Naive B cell (primary cell): ENCODE measurements around the gene BUD13. TPM values are rescaled to one million over a fixed set of nuclear protein-coding genes. Genes with fewer than 3 reads are reported as not detected.
A peak's percentile ranks its signal among the peaks of the same experiment; 100 is the strongest.

ENCODE experiments used
- ATAC-seq, 2 donors: fragments of 150-1000 bp; cut with Tn5 transposase; 2 replicates each; pipeline ENCODE4 v1.10.0; 2021; ENCODE audit warnings: low read depth in 2 of 2, mild to moderate bottlenecking in 2 of 2, moderate library complexity in 2 of 2
- DNase-seq: peaks from one replicate; pipeline ENCODE4 v3.0.0; 2022
- H3K27ac Mint-ChIP-seq, 6 donors: one replicate each; pipeline ENCODE4 v1.8.0; 2020 to 2022; ENCODE audit warnings: mild to moderate bottlenecking in 6 of 6, mixed read lengths in 6 of 6, moderate library complexity in 5 of 6, inconsistent platforms in 2 of 6
- H3K27me3 Mint-ChIP-seq, 3 donors: one replicate each; pipeline ENCODE4 v1.8.0; 2021 to 2022; ENCODE audit warnings: mixed read lengths in 3 of 3, mild to moderate bottlenecking in 1 of 3
- H3K36me3 Mint-ChIP-seq, 2 donors: one replicate each; pipeline ENCODE4 v1.8.0; 2020 to 2022; ENCODE audit warnings: mixed read lengths in 2 of 2, inconsistent platforms in 1 of 2, mild to moderate bottlenecking in 1 of 2
- H3K4me1 Mint-ChIP-seq, 3 donors: one replicate each; pipeline ENCODE4 v1.8.0; 2020 to 2022; ENCODE audit warnings: mixed read lengths in 3 of 3, inconsistent platforms in 1 of 3, mild to moderate bottlenecking in 1 of 3, moderate library complexity in 1 of 3
- H3K4me3 Mint-ChIP-seq, 8 donors: one replicate each; pipeline ENCODE4 v1.8.0; 2020 to 2022; ENCODE audit warnings: mild to moderate bottlenecking in 8 of 8, mixed read lengths in 8 of 8, moderate library complexity in 8 of 8, inconsistent platforms in 2 of 8
- H3K9me3 Mint-ChIP-seq, 7 donors: one replicate each; pipeline ENCODE4 v1.8.0; 2020 to 2022; ENCODE audit warnings: mixed read lengths in 7 of 7, mild to moderate bottlenecking in 5 of 7, inconsistent platforms in 2 of 7, moderate library complexity in 1 of 7
- polyA plus RNA-seq, 6 donors: library from polyadenylated mRNA; unstranded; fragments of 300-500 nt; fragmentation: Illumina TruSeq; gene quantifications; one replicate each; pipeline ENCODE4 v1.2.3, GENCODE V29; 2021; ENCODE audit warnings: low read depth in 6 of 6

BUD13 gene
- polyA plus RNA-seq, 6 donors from 2014 or later, result 5.0 to 17.7 (median 13.6) TPM

DNA sequence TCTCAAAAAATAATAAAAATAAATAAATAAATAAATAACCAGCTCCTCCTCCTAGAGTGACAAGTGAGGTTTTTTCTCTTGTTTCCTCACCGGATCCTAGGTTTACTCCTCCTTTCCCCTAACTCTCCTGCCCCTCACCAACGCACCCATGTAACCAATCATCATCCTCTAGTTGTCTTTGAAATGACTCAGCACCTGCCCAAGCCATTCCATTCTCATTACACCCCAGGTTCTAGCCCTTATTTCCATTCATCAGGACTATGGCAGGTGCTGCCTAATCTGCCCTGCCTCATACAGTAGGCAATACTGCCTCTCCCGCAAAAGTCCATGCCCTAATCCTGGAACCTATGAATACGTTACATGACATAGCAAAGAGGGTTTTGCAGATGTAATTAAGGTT is 60.4 kb downstream of the BUD13 start:
- H3K36me3 Mint-ChIP-seq, result no peaks in the 10 kb centered on the region
- no peaks in the 10 kb centered on the region for H3K4me1 Mint-ChIP-seq
- H3K4me3 Mint-ChIP-seq, result no peak overlapping the region
- ATAC-seq (no peak), DNase-seq (no peak)
- H3K27me3 Mint-ChIP-seq, result peaks cover 12 to 52% (median 51%) of the 10 kb centered on the region in 3 donors
- peaks cover 0 to 2% (median 0%) of the 10 kb centered on the region in 7 donors for H3K9me3 Mint-ChIP-seq
- peak overlapping the region in 1 of 6 donors; percentile 23 for H3K27ac Mint-ChIP-seq

DNA sequence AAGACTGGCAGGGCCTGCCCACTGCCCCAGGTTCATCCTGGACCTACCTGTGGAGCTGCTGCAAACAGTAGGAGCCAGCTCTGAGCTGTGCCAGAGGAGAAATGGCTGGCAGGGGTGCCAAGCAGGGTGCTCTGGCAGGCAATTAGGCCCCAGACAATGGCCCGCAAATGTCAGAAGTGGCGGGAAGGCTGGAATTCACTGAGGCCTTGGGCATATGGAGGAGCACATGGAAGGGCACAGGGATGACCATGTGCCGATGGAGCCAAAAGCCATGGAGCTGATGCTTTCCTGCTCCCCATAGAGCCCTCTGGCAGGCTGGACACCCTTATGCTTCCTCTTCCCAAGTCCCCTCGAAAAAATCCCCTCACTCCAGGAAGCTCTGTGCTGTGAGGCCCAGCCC is 62.0 kb downstream of the BUD13 start:
- H3K9me3 Mint-ChIP-seq, result peaks cover 0 to 2% (median 0%) of the 10 kb centered on the region in 7 donors
- no peak for ATAC-seq

GRCh38 chr11:116710001-116710674 is 62.6 kb downstream of the BUD13 start:
- Mint-ChIP-seq H3K9me3 (peaks cover 0 to 2% (median 0%) of the 10 kb centered on the region in 7 donors), H3K36me3 (no peaks in the 10 kb centered on the region), H3K27ac (no peak overlapping the region), H3K4me3 (no peak overlapping the region), H3K4me1 (peaks cover 0 to 3% (median 0%) of the 10 kb centered on the region in 3 donors), H3K27me3 (peaks cover 20 to 62% (median 61%) of the 10 kb centered on the region in 3 donors)
- DNase-seq (no peak), ATAC-seq (no peak)

More for the DNA sequence above, 62.0 kb downstream of the BUD13 start:
- Mint-ChIP-seq H3K27ac (peak overlapping the region in 1 of 6 donors; percentile 72), H3K4me1 (peaks cover 0 to 3% (median 0%) of the 10 kb centered on the region in 3 donors), H3K27me3 (peaks cover 17 to 62% (median 57%) of the 10 kb centered on the region in 3 donors), H3K4me3 (no peak overlapping the region), H3K36me3 (no peaks in the 10 kb centered on the region)
- no peak for DNase-seq

GRCh38 chr11:116707746-116708145 is 65.0 kb downstream of the BUD13 start:
- H3K27ac Mint-ChIP-seq, result no peak overlapping the region
- peaks cover 25 to 60% (median 45%) of the 10 kb centered on the region in 3 donors for H3K27me3 Mint-ChIP-seq
- no peaks in the 10 kb centered on the region for H3K36me3 Mint-ChIP-seq
- DNase-seq (no peak), ATAC-seq (no peak)
- H3K4me3 Mint-ChIP-seq, result no peak overlapping the region
- H3K4me1 Mint-ChIP-seq, result peaks cover 0 to 3% (median 0%) of the 10 kb centered on the region in 3 donors
- H3K9me3 Mint-ChIP-seq, result no peaks in the 10 kb centered on the region

DNA sequence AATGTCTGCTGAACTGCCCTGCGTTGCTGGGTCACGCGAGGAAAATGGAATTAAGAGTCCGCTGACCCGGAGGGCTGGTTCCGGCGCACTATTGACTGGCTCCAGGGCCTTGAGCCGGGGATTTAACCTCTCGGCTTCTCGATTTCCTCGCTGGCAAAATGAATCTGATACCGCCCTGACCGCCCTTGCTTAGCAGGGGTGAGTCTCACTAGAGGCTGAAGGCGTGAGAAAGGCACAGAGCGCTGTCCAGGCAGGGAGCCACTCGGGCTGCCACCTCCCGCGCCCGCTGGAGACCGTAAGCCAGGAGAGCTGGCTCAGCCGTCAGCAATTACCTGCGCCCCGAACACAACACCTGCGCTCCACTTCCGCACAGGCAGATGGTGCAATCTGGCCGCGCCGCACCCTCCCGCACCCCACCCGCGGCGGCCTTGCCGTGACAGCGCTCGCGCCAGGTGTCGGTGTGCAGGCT is 65.6 kb downstream of the BUD13 start:
- Mint-ChIP-seq H3K4me1 (peaks cover 0 to 3% (median 0%) of the 10 kb centered on the region in 3 donors), H3K4me3 (no peak overlapping the region), H3K27me3 (peaks cover 25 to 55% (median 40%) of the 10 kb centered on the region in 3 donors), H3K9me3 (no peaks in the 10 kb centered on the region), H3K27ac (no peak overlapping the region), H3K36me3 (no peaks in the 10 kb centered on the region)
- DNase-seq (no peak), ATAC-seq (no peak)

DNA sequence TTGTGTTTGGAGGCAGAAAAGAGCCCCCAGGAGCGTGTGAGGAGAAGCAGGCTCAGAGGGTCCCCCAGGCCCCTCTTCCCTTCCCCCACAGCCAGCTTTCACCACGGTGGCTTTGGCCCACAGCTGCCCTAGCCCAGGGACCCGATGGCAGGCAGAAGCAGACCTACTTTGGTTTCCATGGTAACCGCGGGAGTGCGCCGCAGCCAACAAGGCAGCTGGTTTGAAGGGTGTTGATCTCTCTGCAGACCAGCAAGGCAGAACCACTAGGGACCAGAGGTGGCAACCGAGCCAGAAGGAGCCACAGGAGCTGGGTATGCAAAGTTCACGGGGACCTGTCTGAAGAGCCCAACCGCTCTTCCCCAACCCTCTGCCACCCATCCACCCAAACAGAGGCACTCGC is 69.4 kb downstream of the BUD13 start:
- DNase-seq, result no peak
- no peaks in the 10 kb centered on the region for H3K36me3 Mint-ChIP-seq
- H3K4me3 Mint-ChIP-seq, result no peak overlapping the region
- no peak overlapping the region for H3K27ac Mint-ChIP-seq
- H3K27me3 Mint-ChIP-seq, result peaks cover 14 to 21% (median 16%) of the 10 kb centered on the region in 3 donors
- peaks cover 0 to 3% (median 0%) of the 10 kb centered on the region in 3 donors for H3K4me1 Mint-ChIP-seq
- ATAC-seq, result no peak
- no peaks in the 10 kb centered on the region for H3K9me3 Mint-ChIP-seq

DNA sequence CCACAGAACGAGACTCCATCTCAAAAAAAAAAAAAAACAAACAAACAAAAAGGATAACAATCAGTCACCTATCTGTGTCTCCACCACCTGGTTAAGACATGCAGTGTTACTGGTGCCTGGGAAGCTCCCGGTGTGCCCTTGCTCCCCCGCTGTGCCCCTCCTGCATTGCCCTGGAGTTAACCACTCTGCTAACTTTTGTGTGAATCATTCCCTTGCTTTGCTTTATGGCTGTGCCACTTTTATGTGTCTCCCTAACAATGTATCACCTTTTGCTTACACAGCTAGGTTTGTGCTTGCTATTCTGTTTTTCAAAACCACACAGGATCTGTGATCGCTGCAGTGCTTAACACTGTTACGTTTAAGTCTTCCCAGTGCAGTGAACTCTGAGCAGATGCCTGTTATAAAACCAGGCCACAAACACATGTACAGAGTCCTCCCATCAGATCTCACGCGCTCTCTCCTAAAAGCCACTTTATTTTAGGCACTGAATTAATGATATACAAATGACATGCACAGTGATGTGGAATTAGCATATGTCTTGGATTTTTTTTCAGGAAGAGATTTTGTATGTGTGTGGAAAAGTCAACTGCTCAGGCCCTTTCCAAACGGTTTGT is 69.9 kb downstream of the BUD13 start:
- H3K4me1 Mint-ChIP-seq, result peaks cover 0 to 3% (median 0%) of the 10 kb centered on the region in 3 donors
- H3K9me3 Mint-ChIP-seq, result no peaks in the 10 kb centered on the region
- H3K4me3 Mint-ChIP-seq, result no peak overlapping the region
- no peak overlapping the region for H3K27ac Mint-ChIP-seq
- DNase-seq (no peak), ATAC-seq (no peak)
- H3K36me3 Mint-ChIP-seq, result no peaks in the 10 kb centered on the region
- H3K27me3 Mint-ChIP-seq, result peaks cover 12 to 24% (median 19%) of the 10 kb centered on the region in 3 donors

DNA sequence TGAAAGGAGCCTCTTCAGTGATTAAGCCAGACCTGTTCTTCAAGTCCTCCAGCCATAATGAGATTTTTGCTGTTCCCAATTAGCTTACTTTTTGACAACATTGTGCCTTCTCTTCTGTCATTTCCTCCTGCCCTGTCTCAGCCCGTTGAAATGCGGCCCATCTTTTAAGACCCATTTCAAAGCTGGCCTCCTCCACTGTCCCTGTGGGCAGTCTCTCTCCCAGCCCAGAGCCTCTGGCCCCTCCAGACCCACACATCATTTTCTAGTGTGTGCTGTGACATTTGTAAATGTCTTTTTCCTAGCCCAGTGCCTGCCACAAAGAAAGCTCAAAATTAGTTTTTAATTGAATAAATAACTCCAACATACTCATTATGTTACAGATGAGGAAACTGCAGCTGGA is 70.9 kb downstream of the BUD13 start:
- DNase-seq (no peak), ATAC-seq (no peak)
- H3K36me3 Mint-ChIP-seq, result no peaks in the 10 kb centered on the region
- H3K4me3 Mint-ChIP-seq, result no peak overlapping the region
- H3K27ac Mint-ChIP-seq, result peak overlapping the region in 2 of 6 donors; percentile 51 to 64
- peaks cover 12 to 27% (median 17%) of the 10 kb centered on the region in 3 donors for H3K27me3 Mint-ChIP-seq
- no peaks in the 10 kb centered on the region for H3K9me3 Mint-ChIP-seq
- H3K4me1 Mint-ChIP-seq, result no peaks in the 10 kb centered on the region

- no peak overlapping the region for H3K27ac Mint-ChIP-seq
- H3K4me3 Mint-ChIP-seq, result no peak overlapping the region
These were observed 71.4 kb downstream of the BUD13 start for GRCh38 chr11:116701297-116701801.

GRCh38 chr11:116700586-116701220 is 72.1 kb downstream of the BUD13 start:
- no peak for ATAC-seq
- Mint-ChIP-seq H3K27me3 (peaks cover 7 to 32% (median 19%) of the 10 kb centered on the region in 3 donors), H3K9me3 (no peaks in the 10 kb centered on the region), H3K27ac (peak overlapping the region in 1 of 6 donors; percentile 21), H3K36me3 (no peaks in the 10 kb centered on the region), H3K4me1 (no peaks in the 10 kb centered on the region), H3K4me3 (no peak overlapping the region)
- no peak for DNase-seq

More at GRCh38 chr11:116701297-116701801, 71.4 kb downstream of the BUD13 start:
- peaks cover 12 to 32% (median 16%) of the 10 kb centered on the region in 3 donors for H3K27me3 Mint-ChIP-seq
- no peaks in the 10 kb centered on the region for H3K9me3 Mint-ChIP-seq
- no peak for DNase-seq
- no peaks in the 10 kb centered on the region for H3K4me1 Mint-ChIP-seq
- no peaks in the 10 kb centered on the region for H3K36me3 Mint-ChIP-seq
- no peak for ATAC-seq

Other genes starting within 250 kb of the BUD13 start
- gene ZPR1, start 15.0 kb upstream of the BUD13 start, polyA plus RNA-seq, result 10 to 100 TPM; 36.9 to 51.1 (median 45.0) TPM
- gene APOA5, start 18.9 kb upstream of the BUD13 start, polyA plus RNA-seq, result not detected
- not detected for gene APOA4, start 50.3 kb upstream of the BUD13 start, polyA plus RNA-seq
- not detected for gene APOC3, start 56.9 kb upstream of the BUD13 start, polyA plus RNA-seq
- under 1 TPM in 3 of 6 donors, not detected in 3; 0.37 to 0.62 (median 0.45) TPM for gene APOA1, start 64.6 kb upstream of the BUD13 start, polyA plus RNA-seq